Dermis microvascular lymphatic vessel endothelial cell (primary cell): Measurements from ENCODE around the gene MEGF9. TPM values are rescaled to one million over a fixed set of nuclear protein-coding genes. Genes with fewer than 3 reads are reported as not detected.
A peak's percentile ranks its signal among the peaks of the same experiment; 100 is the strongest.

Experiments
- DNase-seq, 2 donors: peaks; one replicate each; pipeline versions ENCODE4 v3.0.0 to v3.0.0-alpha.2; 2010; ENCODE audit warnings: low read depth in 2 of 2
- total RNA-seq: library from RNA; depleted of rRNA; stranded (reverse); fragments of >200 nt; gene quantifications from 2 replicates; pipeline ENCODE4 v1.2.1, GENCODE V29; 2014

The MEGF9 gene
- total RNA-seq, 1 donor from 2014 or later: 3.7 TPM

- no peak for DNase-seq
Measured at GRCh38 chr9:120733190-120733589, 18.9 kb upstream of the MEGF9 start.

DNA sequence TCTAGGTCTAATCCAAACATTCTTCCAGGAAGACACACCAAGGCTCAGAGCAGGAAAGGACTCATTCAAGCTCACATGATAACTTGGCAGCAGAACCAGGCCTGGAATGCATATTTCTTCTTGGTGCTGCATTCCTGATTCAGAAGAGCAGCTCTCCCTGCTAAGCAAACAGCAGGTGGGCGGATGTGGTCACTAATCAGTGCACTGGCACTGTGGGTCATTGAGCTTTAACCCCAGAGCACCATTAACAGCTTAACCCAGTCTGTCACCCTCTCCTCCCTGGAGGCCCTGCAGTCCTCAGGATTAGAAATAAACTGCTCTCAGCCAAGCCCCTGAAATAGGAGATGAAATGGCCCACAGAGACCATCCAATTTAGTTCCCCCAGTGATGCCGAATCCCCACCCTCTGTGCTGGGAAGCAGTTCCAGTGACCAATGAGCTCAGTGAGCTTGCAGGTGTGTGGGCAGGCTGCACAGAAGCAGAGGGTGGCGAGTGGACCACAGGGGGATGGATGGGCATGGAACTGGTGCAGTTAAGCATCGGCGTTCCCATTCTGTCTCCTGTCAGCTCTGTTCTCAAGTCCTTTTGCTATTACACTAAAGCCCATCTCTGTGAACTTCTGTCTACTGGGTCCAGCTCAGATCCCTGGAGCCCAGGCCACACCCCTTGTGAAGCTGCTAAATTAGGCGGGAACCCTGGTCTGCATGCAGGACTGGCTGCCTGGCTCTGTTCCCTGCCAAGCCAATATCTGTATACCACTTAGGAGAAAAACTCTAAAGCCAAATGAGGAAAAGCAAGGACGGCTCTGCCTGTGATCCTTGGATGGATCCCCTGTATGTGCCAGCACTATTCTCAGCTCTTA, 16.6 kb upstream of the MEGF9 start:
- DNase-seq: peak; percentile 47 to 93

- peak in 1 of 2 donors; percentile 17 for DNase-seq
Measured at GRCh38 chr9:120729791-120730241, 15.5 kb upstream of the MEGF9 start.

DNA sequence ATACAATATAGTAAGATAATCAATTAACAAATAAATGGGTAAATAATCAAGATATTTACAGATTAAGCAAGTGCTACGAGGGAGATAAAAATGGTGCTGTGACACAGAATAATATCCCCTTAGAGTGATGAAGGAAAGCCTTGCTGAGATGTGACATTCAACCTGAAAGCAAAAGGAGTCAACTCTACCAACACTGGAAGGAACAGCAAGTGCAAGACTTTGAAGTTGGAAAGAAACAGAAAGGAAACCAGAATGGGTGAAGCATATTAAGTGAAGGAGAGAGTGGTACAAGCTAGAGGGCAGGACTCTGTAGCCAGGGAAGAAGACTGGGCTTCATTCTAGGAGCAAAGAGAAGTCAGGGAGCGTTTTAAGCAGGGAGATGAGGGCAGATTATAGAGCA, 12.2 kb upstream of the MEGF9 start:
- DNase-seq: no peak

DNA sequence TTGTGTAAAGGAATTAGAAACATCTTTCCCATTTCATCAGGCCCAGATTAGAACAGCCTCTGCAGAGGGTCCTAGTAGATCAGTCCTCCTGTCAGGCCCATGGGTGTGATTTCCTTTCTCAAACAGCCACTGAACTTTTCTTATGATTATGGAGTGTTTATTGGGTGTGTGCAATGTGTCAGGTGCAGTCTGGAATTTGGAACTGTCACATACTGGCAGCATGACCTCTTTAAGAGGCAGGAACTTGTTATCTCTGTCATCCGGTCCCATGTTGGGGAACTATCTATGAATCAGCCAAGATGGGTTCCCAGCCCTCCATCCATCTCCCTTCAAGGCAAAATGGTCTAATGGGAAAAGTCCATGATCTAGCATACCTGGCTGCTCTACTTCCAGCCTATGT, 11.6 kb upstream of the MEGF9 start:
- DNase-seq: no peak

DNA sequence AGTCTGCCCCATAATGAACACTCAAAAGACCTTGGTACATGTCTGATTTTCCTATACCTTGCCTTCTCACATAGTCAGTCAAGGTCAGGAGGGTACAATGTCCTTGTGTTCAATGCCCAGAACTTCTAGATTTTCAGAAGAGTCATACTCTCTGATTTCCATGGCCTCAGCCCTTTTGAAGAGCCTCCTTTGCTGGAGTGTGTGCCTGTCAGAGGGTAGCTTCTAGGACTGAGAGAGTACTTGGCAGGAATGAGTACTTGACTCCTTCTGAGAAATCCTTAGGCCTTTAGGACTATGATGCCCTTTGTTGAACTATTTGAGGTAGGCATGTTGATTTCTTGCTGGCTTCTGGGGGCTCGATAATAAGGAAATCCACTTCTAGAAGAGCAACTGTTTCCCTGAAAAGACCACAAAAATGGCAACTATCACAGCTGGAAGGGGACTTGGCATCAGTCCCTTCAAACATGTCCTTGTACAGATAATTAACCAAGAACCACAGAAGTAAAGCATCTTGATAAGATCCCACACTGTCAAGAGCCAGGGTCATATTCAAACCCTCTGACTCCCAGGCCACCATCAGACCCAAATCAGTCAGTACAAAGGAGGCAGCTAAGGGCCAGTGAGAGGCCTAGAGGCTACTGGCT, 10.6 kb upstream of the MEGF9 start:
- DNase-seq: no peak

DNA sequence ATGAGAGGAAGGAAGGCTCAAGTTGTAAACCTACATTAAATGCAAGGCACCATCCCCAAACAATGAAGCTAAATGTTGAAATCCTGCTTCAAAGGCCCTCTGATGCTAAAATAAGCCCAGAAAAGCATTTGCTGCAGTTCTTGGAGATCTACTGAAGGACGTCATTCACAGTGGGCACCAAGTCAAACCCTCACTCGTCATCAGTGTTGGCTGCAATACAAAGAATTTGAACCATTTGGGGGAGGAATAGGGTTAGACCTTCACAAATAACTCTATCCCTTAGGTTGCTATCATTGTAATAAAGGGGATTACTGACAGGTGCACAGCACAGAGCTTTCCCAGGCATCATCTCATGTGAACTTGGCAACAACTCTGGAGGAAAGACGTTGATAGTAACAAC, 9.3 kb upstream of the MEGF9 start:
- DNase-seq: no peak

GRCh38 chr9:120720404-120720803, 6.1 kb upstream of the MEGF9 start:
- no peak for DNase-seq

DNA sequence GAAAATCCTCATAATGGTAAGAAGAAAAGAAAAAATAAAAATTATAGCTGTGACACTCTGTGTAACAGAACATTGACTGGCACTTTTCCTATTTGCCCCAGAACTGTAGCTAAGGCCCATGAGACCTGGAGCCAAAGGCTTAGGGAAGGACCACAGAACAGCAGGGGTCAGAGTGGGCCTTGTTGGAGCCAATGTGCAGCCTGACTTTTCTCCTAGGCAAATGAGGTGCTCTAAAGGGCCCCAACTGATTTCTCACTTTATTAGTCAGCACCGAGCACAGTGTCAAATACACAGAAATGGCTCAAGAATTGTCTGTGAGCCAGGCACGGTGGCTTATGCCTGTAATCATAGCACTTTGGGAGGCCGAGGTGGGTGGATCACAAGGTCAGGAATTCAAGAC, 4.0 kb upstream of the MEGF9 start:
- no peak for DNase-seq

GRCh38 chr9:120717176-120717575, 2.9 kb upstream of the MEGF9 start:
- no peak for DNase-seq

DNA sequence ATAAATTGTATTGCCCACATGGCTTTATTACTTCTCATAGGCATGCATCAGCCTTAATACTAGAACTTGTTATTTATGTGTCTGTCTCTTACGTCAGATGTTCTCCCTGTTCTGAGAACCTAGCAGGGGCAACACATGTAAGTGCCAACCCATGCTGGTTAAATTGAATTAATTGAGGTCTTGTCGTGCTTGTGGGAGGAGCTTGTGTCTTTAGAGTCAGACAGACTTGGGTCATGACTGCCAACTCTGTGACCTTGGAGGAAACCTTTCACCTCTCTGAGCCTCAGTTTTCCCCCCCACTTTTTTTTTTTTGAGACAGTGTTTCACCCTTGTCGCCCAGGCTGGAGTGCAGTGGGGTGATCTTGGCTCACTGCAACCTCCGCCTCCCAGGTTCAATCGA, 2.2 kb upstream of the MEGF9 start:
- DNase-seq: no peak

GRCh38 chr9:120715389-120715924, 1.2 kb upstream of the MEGF9 start:
- peak; percentile 42 to 65 for DNase-seq

DNA sequence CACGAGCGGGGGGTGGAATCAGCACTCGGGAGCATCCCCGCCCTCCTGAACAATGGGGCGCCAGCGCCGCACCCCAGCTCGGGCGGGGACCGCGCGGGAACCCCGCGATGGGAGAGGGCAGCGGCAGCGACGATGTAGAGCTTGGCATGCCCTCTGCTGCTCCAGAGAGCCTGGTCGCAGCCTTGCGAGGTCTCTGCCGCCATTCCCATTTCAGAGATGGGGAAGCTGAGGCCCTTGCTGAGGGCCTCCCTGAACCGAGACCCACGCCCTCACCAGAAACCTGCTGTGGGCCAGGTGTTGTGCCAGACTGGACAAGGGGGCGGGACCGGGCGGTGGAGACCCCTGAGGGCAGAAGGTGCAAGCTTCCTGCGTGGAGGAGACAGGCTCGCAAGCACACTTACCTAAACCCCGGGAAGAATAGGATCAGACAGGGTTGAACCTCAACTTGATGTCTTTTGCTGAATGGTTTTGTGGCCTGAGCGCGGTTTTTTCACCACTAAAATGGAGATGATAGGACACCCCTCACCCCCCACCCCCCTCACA, 647 bp upstream of the MEGF9 start:
- DNase-seq: no peak

GRCh38 chr9:120713257-120714087, 798 bp downstream of the MEGF9 start:
- no peak for DNase-seq

GRCh38 chr9:120712539-120713031, 1.7 kb downstream of the MEGF9 start:
- DNase-seq: no peak

DNA sequence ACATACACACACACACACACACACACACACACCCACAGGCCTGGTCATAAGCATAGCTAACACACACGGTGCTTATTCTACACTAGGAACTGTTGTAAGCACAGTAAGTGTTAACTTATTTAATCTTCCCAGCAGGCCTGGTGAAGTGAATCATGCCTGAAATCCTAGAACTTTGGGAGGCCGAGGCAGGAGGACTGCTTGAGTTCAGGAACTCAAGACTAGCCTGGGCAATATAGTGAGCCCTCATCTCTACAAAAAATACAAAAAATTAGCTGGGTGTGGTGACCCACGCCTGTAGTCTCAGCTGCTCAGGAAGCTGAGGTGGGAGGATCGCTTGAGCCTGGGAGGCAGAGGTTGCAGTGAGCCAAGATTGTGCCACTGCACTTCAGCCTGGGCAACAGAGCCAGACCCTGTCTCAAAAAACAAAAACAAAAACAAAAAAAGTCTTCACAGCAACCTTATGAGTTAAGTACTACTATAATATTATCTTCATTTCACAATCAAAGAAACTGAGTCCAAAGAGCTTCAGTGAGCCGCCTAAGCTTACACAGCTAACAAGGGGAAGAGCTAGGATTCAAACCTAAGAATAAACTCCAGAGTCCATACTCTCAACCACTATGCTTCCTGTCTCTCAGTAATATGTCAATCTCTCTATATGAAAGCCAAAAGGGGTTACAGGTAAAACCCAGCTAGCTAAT, 2.3 kb downstream of the MEGF9 start:
- no peak for DNase-seq

DNA sequence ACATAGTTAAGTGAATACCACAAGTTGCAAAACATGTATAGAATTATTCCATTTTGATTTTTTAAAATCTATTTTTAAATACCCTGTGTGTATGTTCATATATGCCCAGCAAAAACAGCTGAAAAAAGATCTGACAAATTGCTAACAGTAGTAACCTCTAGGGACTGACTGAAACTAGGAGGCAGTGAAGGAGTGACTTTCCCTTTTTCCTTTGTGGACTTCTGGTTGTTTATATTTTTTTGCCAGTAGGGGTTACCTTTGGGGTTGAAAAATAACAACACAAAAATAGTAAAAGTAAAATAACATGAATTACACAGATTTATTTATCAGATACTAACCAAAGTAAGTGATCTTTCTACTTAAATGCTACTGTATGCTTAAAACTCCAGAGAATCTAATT, 2.9 kb downstream of the MEGF9 start:
- no peak for DNase-seq

DNA sequence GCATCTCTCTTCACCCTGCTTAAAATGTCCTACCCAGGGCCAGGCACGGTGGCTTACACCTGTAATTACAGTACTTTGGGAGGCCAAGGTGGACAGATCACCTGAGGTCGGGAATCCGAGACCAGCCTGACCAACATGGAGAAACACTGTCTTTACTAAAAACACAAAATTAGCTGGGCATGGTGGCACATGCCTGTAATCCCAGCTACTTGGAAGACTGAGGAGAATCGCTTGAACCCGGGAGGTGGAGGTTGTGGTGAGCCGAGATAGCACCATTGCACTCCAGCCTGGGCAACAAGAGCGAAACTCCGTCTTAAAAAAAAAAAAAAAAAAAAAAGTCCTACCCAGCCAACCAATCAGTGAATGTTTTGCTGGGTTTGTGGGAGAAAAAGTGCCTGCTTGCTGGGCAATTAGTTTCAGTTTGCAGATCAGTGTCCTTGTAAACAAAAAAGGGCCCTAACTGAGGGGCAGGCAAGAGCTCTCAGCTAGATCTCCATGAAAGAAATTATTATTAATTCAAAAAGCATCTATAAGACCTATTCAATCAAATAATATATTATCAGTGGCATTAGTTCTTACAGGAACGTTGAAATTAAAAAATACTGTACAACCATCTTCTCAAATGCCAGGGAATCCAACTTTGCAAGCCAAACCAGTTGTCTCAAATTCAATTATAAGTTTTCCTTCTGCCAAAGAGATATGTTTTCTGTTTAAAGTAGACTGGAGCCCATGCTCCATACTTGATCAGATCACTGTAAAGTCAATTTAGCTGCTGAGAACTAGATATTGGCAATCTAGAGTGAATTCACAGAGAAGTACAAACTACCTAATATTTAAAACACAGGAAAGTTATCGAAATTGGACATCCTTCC, 3.9 kb downstream of the MEGF9 start:
- DNase-seq: peak in 1 of 2 donors; percentile 60

DNA sequence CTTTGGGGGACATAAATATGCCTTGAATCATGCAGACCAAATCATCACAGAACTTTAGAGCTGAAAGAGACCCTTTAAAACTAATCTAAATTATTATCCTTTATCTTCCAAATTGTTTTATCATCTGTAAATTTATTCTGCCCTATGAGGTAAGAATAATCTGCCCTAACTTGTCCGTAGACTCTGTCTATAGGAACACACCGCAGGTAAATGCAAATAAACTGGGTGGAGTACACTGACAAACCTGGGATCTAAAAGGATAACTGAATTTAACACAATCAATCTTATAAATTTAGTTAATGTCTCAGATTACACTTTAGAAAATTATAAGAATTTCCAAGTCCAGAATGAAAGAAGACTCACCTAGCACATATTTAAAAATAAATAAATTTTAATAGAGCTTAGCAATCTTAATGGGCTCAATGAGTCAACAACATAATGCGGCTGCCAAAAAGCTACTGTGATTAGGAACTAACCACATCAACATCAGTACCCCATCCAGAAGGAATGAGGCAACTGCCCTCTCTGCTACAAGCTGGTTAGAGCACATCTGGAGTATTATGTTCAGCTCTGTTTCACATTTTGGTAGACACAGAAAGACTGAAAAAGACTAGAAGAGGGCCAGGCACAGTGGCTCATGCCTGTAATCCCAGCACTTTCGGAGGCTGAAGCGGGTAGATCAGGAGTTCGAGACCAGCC, 5.6 kb downstream of the MEGF9 start:
- DNase-seq: no peak
